Stimulated activated CD8-positive, alpha-beta memory T cell treated with anti-CD3 and anti-CD28 coated beads, Interleukin-15, amount 100 ng/mL, for 24 hours (primary cell): ENCODE data around the gene SLC6A3.

Experiments used
- DNase-seq: peaks from one replicate; pipeline ENCODE4 v3.0.0-alpha.2; 2020; ENCODE audit warnings: low read depth

The SLC6A3 gene

DNA sequence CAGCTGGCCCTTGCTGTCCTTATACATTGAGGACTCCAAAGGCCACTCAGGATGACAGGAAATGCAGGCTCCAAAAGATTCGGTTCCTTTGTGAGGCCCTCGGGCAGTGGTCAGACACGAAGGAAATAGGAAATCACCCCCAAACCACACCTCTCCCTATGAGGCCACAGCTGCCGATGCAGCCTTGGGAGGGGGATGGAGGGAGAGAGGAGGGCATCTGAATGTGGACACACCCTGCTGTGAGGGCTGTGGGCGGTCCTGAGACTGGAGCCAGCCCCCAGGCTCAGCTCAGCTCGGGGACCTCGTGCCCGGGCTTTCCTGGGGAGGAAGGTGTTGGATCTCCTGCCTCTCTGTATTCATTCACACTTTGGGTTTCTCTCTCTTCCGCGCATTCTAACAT, 97.7 kb downstream of the SLC6A3 start:
- no peak for DNase-seq

- DNase-seq, result no peak
Measured at GRCh38 chr5:1346627-1347440, 98.4 kb downstream of the SLC6A3 start.

DNA sequence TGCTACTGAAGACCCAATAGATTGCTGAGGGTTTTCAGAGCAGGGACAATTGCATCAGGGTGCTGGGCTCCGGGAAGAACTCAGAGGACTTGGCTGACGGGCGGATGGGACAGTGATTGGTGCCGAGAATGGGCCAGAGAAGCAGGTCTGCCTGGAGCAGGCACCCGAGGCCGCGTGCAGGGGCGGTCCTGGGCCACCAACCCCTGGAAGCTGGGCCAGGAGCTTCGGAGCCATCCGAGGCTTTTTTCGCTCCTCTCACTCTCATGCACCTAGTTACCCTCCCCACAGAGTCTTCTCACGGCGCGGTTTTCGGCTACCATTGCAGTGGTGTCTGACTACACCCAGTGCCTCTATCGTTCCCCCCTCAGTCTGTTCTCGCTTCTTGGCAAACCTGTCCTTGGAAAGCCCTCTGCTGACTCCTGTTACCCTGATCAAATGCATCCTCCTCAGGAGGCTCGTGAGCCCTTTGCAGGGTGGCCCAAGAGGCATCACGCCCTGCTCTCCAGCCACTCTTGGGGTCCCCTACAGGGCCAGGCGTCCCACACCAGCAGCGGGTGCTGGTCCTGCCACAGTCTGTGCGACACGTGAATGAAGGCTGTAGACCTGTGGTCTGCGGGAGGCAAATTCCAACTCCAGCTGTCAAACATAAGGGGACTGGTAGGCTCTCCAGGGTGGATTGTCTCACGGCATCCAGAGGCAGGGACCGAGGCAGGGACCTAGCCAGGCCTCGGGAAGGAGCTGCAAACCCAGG, 99.2 kb downstream of the SLC6A3 start:
- DNase-seq, result no peak

DNA sequence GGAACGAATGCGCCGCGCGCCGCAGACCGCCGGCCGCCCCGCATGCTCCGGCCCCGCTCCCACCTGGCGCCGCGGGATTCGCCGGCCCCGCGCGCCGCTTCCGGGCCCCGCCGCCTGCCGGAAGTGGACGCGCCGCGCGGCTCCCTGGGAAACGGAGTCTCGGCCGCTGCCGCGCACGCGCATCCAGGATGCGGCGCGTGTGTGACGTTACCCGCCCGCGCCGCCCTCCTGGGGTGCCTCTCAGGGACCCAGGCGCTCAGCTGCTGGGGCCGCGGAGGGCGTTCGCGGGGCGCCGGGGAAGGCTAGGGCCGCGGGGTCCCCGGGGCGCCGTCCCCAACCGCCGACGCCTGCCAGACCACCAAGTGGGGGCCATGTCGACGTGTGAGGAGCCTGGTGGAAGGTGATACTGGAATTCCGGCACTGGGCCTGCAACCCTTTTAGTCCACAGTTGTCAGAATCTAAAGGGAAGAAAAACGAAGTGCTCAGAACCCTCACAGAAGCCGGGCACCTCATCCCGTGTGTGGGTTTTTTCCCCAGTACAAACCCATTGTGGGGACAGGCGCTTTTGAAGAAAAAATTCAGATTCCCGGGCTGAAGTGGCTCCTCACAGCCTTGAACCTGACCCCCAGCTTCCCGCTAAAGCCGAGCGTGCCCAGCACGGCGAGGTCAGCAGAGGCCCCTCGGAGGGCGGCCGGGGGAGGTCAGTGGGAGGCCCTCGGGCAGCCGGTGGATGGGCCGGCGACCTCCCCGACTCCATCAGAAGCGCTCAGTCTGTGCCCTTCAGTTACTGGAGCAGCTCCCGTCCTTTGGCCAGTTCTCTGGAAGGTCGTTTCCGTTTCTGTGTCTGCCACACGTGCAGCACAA, 100.0 kb downstream of the SLC6A3 start, which contains the start of gene CLPTM1L:
CLPTM1L (minus strand) TSS at position 125 of the 864 bp plus-strand sequence. CDS start 258 bp downstream, outside the sequence.
- peak; percentile 80 for DNase-seq

- DNase-seq, result no peak
Measured at GRCh38 chr5:1343931-1344901, 101.0 kb downstream of the SLC6A3 start.

GRCh38 chr5:1343315-1343751, 101.9 kb downstream of the SLC6A3 start:
- no peak for DNase-seq
